IMR-90 (cell line): ENCODE data around the gene MBTD1. TPM values are rescaled to one million over a fixed set of nuclear protein-coding genes. Genes with fewer than 3 reads are reported as not detected.

Experiments used
- ATAC-seq: fragments of 200-7000 bp; cut with Tn5 transposase; 2 replicates; pipeline ENCODE4 v1.9.1; 2020; ENCODE audit warnings: low read depth, mild to moderate bottlenecking, moderate library complexity
- BruUV-seq: library from RNA; stranded (reverse); fragments of 400-500 nt; replicated peaks from 2 replicates; lab custom pipeline; 2021; lab: Mats Ljungman, UMichigan
- CTCF ChIA-PET: fragments of 300-600 bp; formaldehyde crosslinking; extraction: SDS; loops from one replicate; lab custom pipeline; 2021; ENCODE audit warnings: antibody characterized with exemption; lab: Yijun Ruan, JAX
- POLR2A ChIA-PET: fragments of 300-600 bp; sonication (Branson Sonifier 250); formaldehyde crosslinking; loops from one replicate; lab custom pipeline; 2022; ENCODE audit warnings: antibody characterized with exemption; ENCODE audit not compliant: unreplicated experiment; lab: Charles Lee
- DNase-seq: peaks from one replicate; pipeline ENCODE4 v3.0.0; 2013
- H2AFZ ChIP-seq: replicated peaks from 2 replicates; pipeline ENCODE3; 2013; ENCODE audit warnings: low read length, mild to moderate bottlenecking; ENCODE audit not compliant: poor library complexity
- H2AK5ac ChIP-seq: 2 replicates; pipeline ENCODE4 v1.6.1; 2013; ENCODE audit warnings: low read depth, low read length, inconsistent platforms
- H2AK9ac ChIP-seq: replicated peaks from 2 replicates; pipeline ENCODE3; 2013; ENCODE audit warnings: mild to moderate bottlenecking, low read depth, low read length, moderate library complexity; ENCODE audit not compliant: poor library complexity
- H2BK120ac ChIP-seq: 2 replicates; pipeline ENCODE4 v1.6.1; 2013; ENCODE audit warnings: low read depth, low read length, inconsistent platforms
- H2BK15ac ChIP-seq: 3 replicates; pipeline ENCODE4 v1.6.1; 2013; ENCODE audit warnings: low read depth, low read length, inconsistent platforms
- H2BK20ac ChIP-seq: 2 replicates; pipeline ENCODE4 v1.6.1; 2013; ENCODE audit warnings: low read depth, mild to moderate bottlenecking, inconsistent platforms, low read length, moderate library complexity
- H2BK5ac ChIP-seq: 2 replicates; pipeline ENCODE4 v1.6.1; 2013; ENCODE audit warnings: mild to moderate bottlenecking, low read depth, low read length, inconsistent platforms; ENCODE audit not compliant: poor library complexity, severe bottlenecking
- H3K14ac ChIP-seq: replicated peaks from 2 replicates; pipeline ENCODE4 v1.6.1; 2013; ENCODE audit warnings: low read depth, low read length, inconsistent platforms
- H3K18ac ChIP-seq: 2 replicates; pipeline ENCODE4 v1.6.1; 2013; ENCODE audit warnings: low read depth, low read length, control low read depth
- H3K23ac ChIP-seq: 2 replicates; pipeline ENCODE4 v1.6.1; 2013; ENCODE audit warnings: low read depth, low read length, inconsistent platforms
- H3K27ac ChIP-seq: 2 replicates; pipeline ENCODE4 v1.5.1; 2013; ENCODE audit warnings: mild to moderate bottlenecking, control low read depth, low read length; ENCODE audit not compliant: insufficient read depth
- H3K27me3 ChIP-seq: 2 replicates; pipeline ENCODE4 v1.6.1; 2013; ENCODE audit warnings: low read length; ENCODE audit not compliant: control insufficient read depth, insufficient read depth
- H3K36me3 ChIP-seq: 2 replicates; pipeline ENCODE4 v1.6.1; 2013; ENCODE audit warnings: low read length, mixed read lengths; ENCODE audit not compliant: control insufficient read depth, insufficient read depth
- H3K4ac ChIP-seq: 2 replicates; pipeline ENCODE4 v1.6.1; 2013; ENCODE audit warnings: low read depth, low read length, inconsistent platforms
- H3K4me1 ChIP-seq: 2 replicates; pipeline ENCODE4 v1.6.1; 2013; ENCODE audit warnings: low read length, mixed read lengths; ENCODE audit not compliant: control insufficient read depth, insufficient read depth
- H3K4me2 ChIP-seq: 2 replicates; pipeline ENCODE4 v1.6.1; 2013; ENCODE audit warnings: low read depth, mild to moderate bottlenecking, control low read depth, low read length, moderate library complexity
- H3K4me3 ChIP-seq: 2 replicates; pipeline ENCODE4 v1.5.1; 2013; ENCODE audit warnings: low read depth, mild to moderate bottlenecking, control low read depth, low read length, moderate library complexity; ENCODE audit not compliant: insufficient read depth
- H3K56ac ChIP-seq: 2 replicates; pipeline ENCODE4 v1.6.1; 2013; ENCODE audit warnings: low read length, inconsistent platforms; ENCODE audit not compliant: insufficient read depth; ENCODE audit errors: extremely low read depth
- H3K79me1 ChIP-seq, 2 experiments: 2 replicates each; pipeline ENCODE4 v1.6.1; 2013; ENCODE audit warnings: low read length in 2 of 2, inconsistent platforms in 1 of 2, low read depth in 1 of 2
- H3K9ac ChIP-seq: 2 replicates; pipeline ENCODE4 v1.6.1; 2013; ENCODE audit warnings: low read depth, low read length, control low read depth
- H3K9me1 ChIP-seq: 2 replicates; pipeline ENCODE4 v1.6.1; 2013; ENCODE audit warnings: low read length, inconsistent platforms; ENCODE audit not compliant: insufficient read depth
- H3K9me3 ChIP-seq: 2 replicates; pipeline ENCODE4 v1.6.1; 2013; ENCODE audit warnings: low read length; ENCODE audit not compliant: control insufficient read depth, insufficient read depth
- H4K20me1 ChIP-seq: 2 replicates; pipeline ENCODE4 v1.6.1; 2013; ENCODE audit warnings: low read length, inconsistent platforms; ENCODE audit not compliant: insufficient read depth
- H4K5ac ChIP-seq: 2 replicates; pipeline ENCODE4 v1.6.1; 2013; ENCODE audit warnings: mild to moderate bottlenecking, low read depth, low read length, control low read depth
- H4K8ac ChIP-seq, 2 experiments: 2 replicates each; pipeline ENCODE4 v1.6.1; 2013; ENCODE audit warnings: low read depth in 2 of 2, low read length in 2 of 2, control low read depth in 1 of 2, inconsistent platforms in 1 of 2
- H4K91ac ChIP-seq: 2 replicates; pipeline ENCODE4 v1.6.1; 2013; ENCODE audit warnings: low read depth, low read length, inconsistent platforms; ENCODE audit not compliant: insufficient read depth
- BHLHE40 ChIP-seq: fragments of 150-350 bp; IDR thresholded peaks from 2 replicates; pipeline ENCODE4 v1.6.1; 2016; ENCODE audit warnings: mild to moderate bottlenecking, low read depth, low read length
- CEBPB ChIP-seq: IDR thresholded peaks from 2 replicates; pipeline ENCODE4 v1.6.1; 2012; ENCODE audit warnings: low read depth, low read length, improper control_type of control experiment
- CHD1 ChIP-seq: IDR thresholded peaks from 2 replicates; pipeline ENCODE4 v1.6.1; 2012; ENCODE audit warnings: low read depth, low read length, improper control_type of control experiment
- FOS ChIP-seq: fragments of 150-350 bp; IDR thresholded peaks from 2 replicates; pipeline ENCODE4 v1.6.1; 2016; ENCODE audit warnings: low read depth, low read length
- MAFK ChIP-seq: IDR thresholded peaks from 2 replicates; pipeline ENCODE4 v1.6.1; 2012; ENCODE audit warnings: low read depth, low read length, improper control_type of control experiment
- MAZ ChIP-seq: IDR thresholded peaks from 2 replicates; pipeline ENCODE4 v1.6.1; 2012; ENCODE audit warnings: low read depth, mild to moderate bottlenecking, low read length, improper control_type of control experiment, moderate library complexity, borderline replicate concordance
- MXI1 ChIP-seq: IDR thresholded peaks from 2 replicates; pipeline ENCODE4 v1.6.1; 2012; ENCODE audit warnings: low read depth, mild to moderate bottlenecking, low read length, moderate library complexity, borderline replicate concordance
- NFE2L2 ChIP-seq: fragments of 150-350 bp; IDR thresholded peaks from 2 replicates; pipeline ENCODE4 v1.6.1; 2016; ENCODE audit warnings: low read depth, mild to moderate bottlenecking, low read length
- POLR2A ChIP-seq: IDR thresholded peaks from 2 replicates; pipeline ENCODE4 v1.6.1; 2012; ENCODE audit warnings: mild to moderate bottlenecking, low read depth, low read length
- RAD21 ChIP-seq: IDR thresholded peaks from 2 replicates; pipeline ENCODE4 v1.6.1; 2012; ENCODE audit warnings: low read length, improper control_type of control experiment
- RCOR1 ChIP-seq: IDR thresholded peaks from 2 replicates; pipeline ENCODE4 v1.6.1; 2012; ENCODE audit warnings: mild to moderate bottlenecking, low read length, improper control_type of control experiment; ENCODE audit not compliant: insufficient replicate concordance
- RFX5 ChIP-seq: IDR thresholded peaks from 2 replicates; pipeline ENCODE4 v1.8.0; 2012; ENCODE audit warnings: low read depth, mild to moderate bottlenecking, low read length, moderate library complexity
- SMC3 ChIP-seq: fragments of 150-350 bp; IDR thresholded peaks from 2 replicates; pipeline ENCODE4 v1.6.1; 2016; ENCODE audit warnings: low read depth, mild to moderate bottlenecking, antibody characterized with exemption, low read length, moderate library complexity
- WGBS, 2 experiments: methylation state at CpG; one replicate each; pipeline versions ENCODE4 v1.1.5 to v1.1.7; 2013; ENCODE audit warnings: missing lambda C conversion rate in 2 of 2; ENCODE audit not compliant: insufficient read length in 1 of 2; ENCODE audit errors: extremely low coverage in 2 of 2; 5-methylcytosine and 5-hydroxymethylcytosine counted together
- dilution Hi-C: fragments of 300-500 bp; cut with HindIII; formaldehyde crosslinking; loops from one replicate; pipeline ENCODE4 v1.14.3; 2018; ENCODE audit warnings: low sequenced_read_pairs; ENCODE audit not compliant: unreplicated experiment
- in situ Hi-C: fragments of 300-500 bp; cut with MboI; formaldehyde crosslinking; loops from 3 replicates; pipeline ENCODE4 v1.14.3; 2019; ENCODE audit warnings: low sequenced_read_pairs, inconsistent platforms, mixed read lengths
- intact Hi-C: fragments of 100-400 bp; cut with micrococcal nuclease; formaldehyde crosslinking; loops from 2 replicates; pipeline ENCODE4 v1.10.0; 2022
- polyA plus RNA-seq, 3 experiments: library from polyadenylated mRNA; depleted of rRNA; stranded (reverse); fragments of >200 nt; gene quantifications; 2 replicates each; pipeline ENCODE4 v1.2.3, GENCODE V29; 2012; ENCODE audit warnings: low replicate concordance in 1 of 3
- total RNA-seq: library from RNA; depleted of rRNA; stranded (reverse); fragments of >200 nt; gene quantifications from 2 replicates; pipeline ENCODE4 v1.2.3, GENCODE V29; 2012
- TF ChIP-seq, protein P1 (sequence below): conservative IDR thresholded peaks from 2 replicates; pipeline ENCODE4 v1.5.1; 2012; ENCODE audit warnings: mild to moderate bottlenecking, low read depth, low read length, improper control_type of control experiment
- TF ChIP-seq, protein P2 (sequence below): fragments of 150-350 bp; IDR thresholded peaks from 2 replicates; pipeline ENCODE4 v1.6.1; 2017; ENCODE audit warnings: mild to moderate bottlenecking, antibody characterized with exemption, low read length, low read depth
- TF ChIP-seq, protein P3 (sequence below): fragments of 150-350 bp; IDR thresholded peaks from 2 replicates; pipeline ENCODE4 v1.6.1; 2016; ENCODE audit warnings: low read depth, mild to moderate bottlenecking, low read length, moderate library complexity, borderline replicate concordance

The MBTD1 gene
- total and polyA plus RNA-seq, 2 of the 4 experiments (the other 2 are of a cell fraction) = 3.2 to 5.6 TPM

DNA sequence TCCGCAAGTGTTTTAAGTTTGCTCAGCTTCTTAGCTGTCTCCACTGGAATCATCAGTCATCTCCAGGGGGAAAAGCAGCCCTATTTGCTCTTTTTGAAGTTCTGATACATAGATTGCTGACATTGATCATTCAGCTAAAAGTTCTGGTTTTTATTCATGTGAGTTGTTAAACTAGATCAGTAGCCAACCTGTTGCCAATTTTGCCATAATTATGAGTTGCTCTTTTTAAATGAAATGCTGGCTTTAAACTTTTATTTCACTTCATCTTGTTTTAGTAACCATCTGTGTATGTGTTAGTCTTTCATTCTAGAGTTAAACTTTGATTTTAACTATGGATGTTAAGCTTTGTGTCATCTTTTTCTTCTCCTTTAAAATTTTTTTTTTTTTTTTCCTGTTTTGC, 13.0 kb upstream of the MBTD1 start:
- intact Hi-C loops (no loop called here), dilution Hi-C loops (no loop called here), in situ Hi-C loops (no loop called here)
- Histone ChIP-seq H3K14ac (no peak overlapping the region), H3K9ac (no peak overlapping the region), H4K20me1 (peaks cover 19% of the 10 kb centered on the region), H3K9me1 (peaks cover 8% of the 10 kb centered on the region), H3K4ac (no peak overlapping the region), H2BK20ac (no peak overlapping the region), H3K9me3 (no peaks in the 10 kb centered on the region), H3K4me2 (no peak overlapping the region), H2AFZ (no peak overlapping the region), H2BK5ac (no peak overlapping the region), H3K23ac (no peak overlapping the region), H3K79me1 (peaks cover 13 to 36% of the 10 kb centered on the region in 2 experiments), H3K27me3 (no peaks in the 10 kb centered on the region), H2BK15ac (no peak overlapping the region), H3K36me3 (peaks cover 26% of the 10 kb centered on the region), H2AK5ac (no peak overlapping the region), H2AK9ac (no peak overlapping the region), H3K27ac (no peak overlapping the region), H4K5ac (no peak overlapping the region), H3K4me3 (no peak overlapping the region), H3K18ac (no peak overlapping the region), H4K91ac (no peak overlapping the region), H3K4me1 (peaks cover 4% of the 10 kb centered on the region), H4K8ac (no peak overlapping the region), H3K56ac (no peak overlapping the region), H2BK120ac (no peak overlapping the region)
- no TSS peak for BruUV-seq
- ChIA-PET CTCF (interaction anchor here (0.7 to 2.2 kb wide), 2 partner anchors 12 to 14 kb away, joined by 3 to 6 read pairs; no protein-coding TSS in a partner anchor), POLR2A (no interaction called here)
- no peak for TF ChIP-seq RAD21
- no peak for TF ChIP-seq MXI1
- TF ChIP-seq, protein P1, sequence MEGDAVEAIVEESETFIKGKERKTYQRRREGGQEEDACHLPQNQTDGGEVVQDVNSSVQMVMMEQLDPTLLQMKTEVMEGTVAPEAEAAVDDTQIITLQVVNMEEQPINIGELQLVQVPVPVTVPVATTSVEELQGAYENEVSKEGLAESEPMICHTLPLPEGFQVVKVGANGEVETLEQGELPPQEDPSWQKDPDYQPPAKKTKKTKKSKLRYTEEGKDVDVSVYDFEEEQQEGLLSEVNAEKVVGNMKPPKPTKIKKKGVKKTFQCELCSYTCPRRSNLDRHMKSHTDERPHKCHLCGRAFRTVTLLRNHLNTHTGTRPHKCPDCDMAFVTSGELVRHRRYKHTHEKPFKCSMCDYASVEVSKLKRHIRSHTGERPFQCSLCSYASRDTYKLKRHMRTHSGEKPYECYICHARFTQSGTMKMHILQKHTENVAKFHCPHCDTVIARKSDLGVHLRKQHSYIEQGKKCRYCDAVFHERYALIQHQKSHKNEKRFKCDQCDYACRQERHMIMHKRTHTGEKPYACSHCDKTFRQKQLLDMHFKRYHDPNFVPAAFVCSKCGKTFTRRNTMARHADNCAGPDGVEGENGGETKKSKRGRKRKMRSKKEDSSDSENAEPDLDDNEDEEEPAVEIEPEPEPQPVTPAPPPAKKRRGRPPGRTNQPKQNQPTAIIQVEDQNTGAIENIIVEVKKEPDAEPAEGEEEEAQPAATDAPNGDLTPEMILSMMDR = no peak
- TF ChIP-seq NFE2L2 = no peak
- TF ChIP-seq, protein P2, sequence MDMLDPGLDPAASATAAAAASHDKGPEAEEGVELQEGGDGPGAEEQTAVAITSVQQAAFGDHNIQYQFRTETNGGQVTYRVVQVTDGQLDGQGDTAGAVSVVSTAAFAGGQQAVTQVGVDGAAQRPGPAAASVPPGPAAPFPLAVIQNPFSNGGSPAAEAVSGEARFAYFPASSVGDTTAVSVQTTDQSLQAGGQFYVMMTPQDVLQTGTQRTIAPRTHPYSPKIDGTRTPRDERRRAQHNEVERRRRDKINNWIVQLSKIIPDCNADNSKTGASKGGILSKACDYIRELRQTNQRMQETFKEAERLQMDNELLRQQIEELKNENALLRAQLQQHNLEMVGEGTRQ = no peak
- TF ChIP-seq RCOR1 = no peak
- TF ChIP-seq POLR2A = no peak
- no peak for TF ChIP-seq CEBPB
- TF ChIP-seq BHLHE40 = no peak
- TF ChIP-seq CHD1 = no peak
- TF ChIP-seq, protein P3, sequence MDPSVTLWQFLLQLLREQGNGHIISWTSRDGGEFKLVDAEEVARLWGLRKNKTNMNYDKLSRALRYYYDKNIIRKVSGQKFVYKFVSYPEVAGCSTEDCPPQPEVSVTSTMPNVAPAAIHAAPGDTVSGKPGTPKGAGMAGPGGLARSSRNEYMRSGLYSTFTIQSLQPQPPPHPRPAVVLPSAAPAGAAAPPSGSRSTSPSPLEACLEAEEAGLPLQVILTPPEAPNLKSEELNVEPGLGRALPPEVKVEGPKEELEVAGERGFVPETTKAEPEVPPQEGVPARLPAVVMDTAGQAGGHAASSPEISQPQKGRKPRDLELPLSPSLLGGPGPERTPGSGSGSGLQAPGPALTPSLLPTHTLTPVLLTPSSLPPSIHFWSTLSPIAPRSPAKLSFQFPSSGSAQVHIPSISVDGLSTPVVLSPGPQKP = no peak
- TF ChIP-seq SMC3 = no peak
- no peak for TF ChIP-seq MAFK
- no peak for TF ChIP-seq RFX5
- no peak for TF ChIP-seq MAZ
- no peak for TF ChIP-seq FOS
- no CpG with 5 or more reads among the region's 1 CpG for WGBS, 2 experiments
- no peak for DNase-seq
- ATAC-seq = no peak
